Right lobe of liver (tissue), 4 donors: ENCODE data around the gene CAND1.

Experiments
- POLR2A ChIP-seq: fragments of 450-650 bp; IDR thresholded peaks from one replicate; pipeline ENCODE4 v1.6.1; 2017; ENCODE audit warnings: antibody characterized with exemption, mild to moderate bottlenecking
- TF ChIP-seq, protein P1 (sequence below), 4 donors: fragments of 200-600 bp in 3 of 4; fragments of 450-650 bp in 1 of 4; IDR thresholded peaks; one replicate each; pipeline versions ENCODE4 v1.5.1 to v1.8.0; 2016 to 2022; ENCODE audit warnings: antibody characterized with exemption in 4 of 4, mild to moderate bottlenecking in 2 of 4
- donor health status: DM: no; HTN: no; CAD: no.
- donor health status: DM: no; HTN: no; CAD: no.
- donor health status: DM: no; HTN: yes; CAD: no.

DNA sequence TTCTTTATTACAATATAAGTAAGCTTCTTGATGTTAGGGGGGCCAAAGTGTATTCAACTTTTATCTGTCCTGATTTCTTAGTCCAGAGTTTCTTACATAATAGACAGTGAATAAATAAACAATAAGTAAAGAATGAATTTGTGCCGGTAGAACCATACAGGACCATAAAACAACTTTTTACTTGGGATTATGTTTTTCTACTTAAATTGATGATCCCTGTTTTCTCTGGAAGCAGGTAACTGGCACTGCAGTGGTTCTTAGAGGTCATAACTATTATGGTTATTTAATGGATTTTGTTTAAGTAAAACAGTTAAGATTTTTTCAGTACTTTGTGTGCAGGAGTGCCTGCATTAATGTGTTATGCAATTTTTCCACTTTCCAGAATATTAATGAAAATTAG is 10.5 kb downstream of the CAND1 start:
- TF ChIP-seq, protein P1, sequence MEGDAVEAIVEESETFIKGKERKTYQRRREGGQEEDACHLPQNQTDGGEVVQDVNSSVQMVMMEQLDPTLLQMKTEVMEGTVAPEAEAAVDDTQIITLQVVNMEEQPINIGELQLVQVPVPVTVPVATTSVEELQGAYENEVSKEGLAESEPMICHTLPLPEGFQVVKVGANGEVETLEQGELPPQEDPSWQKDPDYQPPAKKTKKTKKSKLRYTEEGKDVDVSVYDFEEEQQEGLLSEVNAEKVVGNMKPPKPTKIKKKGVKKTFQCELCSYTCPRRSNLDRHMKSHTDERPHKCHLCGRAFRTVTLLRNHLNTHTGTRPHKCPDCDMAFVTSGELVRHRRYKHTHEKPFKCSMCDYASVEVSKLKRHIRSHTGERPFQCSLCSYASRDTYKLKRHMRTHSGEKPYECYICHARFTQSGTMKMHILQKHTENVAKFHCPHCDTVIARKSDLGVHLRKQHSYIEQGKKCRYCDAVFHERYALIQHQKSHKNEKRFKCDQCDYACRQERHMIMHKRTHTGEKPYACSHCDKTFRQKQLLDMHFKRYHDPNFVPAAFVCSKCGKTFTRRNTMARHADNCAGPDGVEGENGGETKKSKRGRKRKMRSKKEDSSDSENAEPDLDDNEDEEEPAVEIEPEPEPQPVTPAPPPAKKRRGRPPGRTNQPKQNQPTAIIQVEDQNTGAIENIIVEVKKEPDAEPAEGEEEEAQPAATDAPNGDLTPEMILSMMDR (IDR thresholded peaks at IDR 0.05), result no peak
- TF ChIP-seq POLR2A, result no peak
